Spleen (tissue), 11 donors: ENCODE data around the gene CD164L2. TPM values are rescaled to one million over a fixed set of nuclear protein-coding genes. Genes with fewer than 3 reads are reported as not detected.
A peak's percentile ranks its signal among the peaks of the same experiment; 100 is the strongest.

Experiments used
- DNase-seq: peaks from one replicate; pipeline ENCODE4 v3.0.0-alpha.2; 2020
- H3K27ac ChIP-seq, 8 donors: fragments of 200-600 bp; sonication (generic) in 7 of 8; 1 replicate in 4 of 8; 2 replicates in 4 of 8; pipeline versions ENCODE4 v1.5.0 to v1.8.0; 2016 to 2021; ENCODE audit warnings: inconsistent platforms in 4 of 8, mild to moderate bottlenecking in 4 of 8, moderate library complexity in 1 of 8
- H3K27me3 ChIP-seq, 7 donors: fragments of 200-600 bp; sonication (generic) in 6 of 7; replicated peaks in 1 of 7; 1 replicate in 4 of 7; 2 replicates in 3 of 7; pipeline versions ENCODE4 v1.5.0 to v1.8.0; 2016 to 2021; ENCODE audit warnings: inconsistent platforms in 3 of 7, mild to moderate bottlenecking in 1 of 7
- H3K36me3 ChIP-seq, 6 donors: fragments of 200-600 bp; sonication (generic) in 5 of 6; 1 replicate in 4 of 6; 2 replicates in 2 of 6; pipeline versions ENCODE4 v1.5.0 to v1.8.0; 2016 to 2021; ENCODE audit warnings: inconsistent platforms in 2 of 6
- H3K4me1 ChIP-seq, 6 donors: fragments of 200-600 bp; sonication (generic) in 5 of 6; 1 replicate in 3 of 6; 2 replicates in 3 of 6; pipeline versions ENCODE4 v1.5.0 to v1.8.0; 2016 to 2021; ENCODE audit warnings: inconsistent platforms in 3 of 6
- H3K4me3 ChIP-seq, 8 donors: fragments of 200-600 bp; sonication (generic) in 7 of 8; 1 replicate in 4 of 8; 2 replicates in 4 of 8; pipeline versions ENCODE4 v1.5.0 to v1.8.0; 2016 to 2021; ENCODE audit warnings: inconsistent platforms in 4 of 8, mild to moderate bottlenecking in 4 of 8, moderate library complexity in 2 of 8
- H3K9me3 ChIP-seq, 8 donors: fragments of 200-600 bp; sonication (generic) in 7 of 8; 1 replicate in 4 of 8; 2 replicates in 4 of 8; pipeline versions ENCODE4 v1.5.0 to v1.8.0; 2016 to 2021; ENCODE audit warnings: inconsistent platforms in 4 of 8
- CTCF ChIP-seq, 11 experiments: fragments of 200-600 bp in 7 of 11; fragments of 450-650 bp in 4 of 11; sonication (generic) in 4 of 11; IDR thresholded peaks in 8 of 11; conservative IDR thresholded peaks in 3 of 11; 1 replicate in 7 of 11; 2 replicates in 4 of 11; pipeline versions ENCODE4 v1.4.0 to v1.8.0; 2016 to 2021; ENCODE audit warnings: antibody characterized with exemption in 11 of 11, inconsistent platforms in 4 of 11, mild to moderate bottlenecking in 1 of 11
- POLR2A ChIP-seq, 3 donors: fragments of 450-650 bp; IDR thresholded peaks; one replicate each; pipeline ENCODE4 v1.5.1; 2017; ENCODE audit warnings: antibody characterized with exemption in 3 of 3, mild to moderate bottlenecking in 1 of 3
- POLR2AphosphoS5 ChIP-seq, 3 donors: sonication (generic); formaldehyde crosslinking; IDR thresholded peaks; one replicate each; pipeline ENCODE4 v1.5.1; 2017; ENCODE audit warnings: antibody characterized with exemption in 3 of 3
- WGBS, 5 donors: extraction: QIAGEN DNeasy Blood & Tissue Kit in 3 of 5; methylation state at CpG; one replicate each; pipeline versions ENCODE4 v1.1.5 to v1.1.7; 2013 to 2018; 5-methylcytosine and 5-hydroxymethylcytosine counted together
- intact Hi-C: fragments of 100-400 bp; cut with DNase I; formaldehyde crosslinking; loops from one replicate; pipeline ENCODE4 v1.15.0; 2023; ENCODE audit warnings: low total_unique reads
- polyA plus RNA-seq, 3 donors: library from polyadenylated mRNA; stranded (reverse); fragments of 200-250 nt; gene quantifications; one replicate each; pipeline ENCODE4 v1.2.1, GENCODE V29; 2013
- total RNA-seq, 7 donors: library from RNA; depleted of rRNA in 3 of 7; stranded (reverse); fragments of >200 nt in 3 of 7; fragmentation: NEBNext Ultra II Directional in 4 of 7; extraction: Animal tissue kit (Norgen Biotek cat#: 25700) in 4 of 7; gene quantifications; one replicate each; pipeline versions ENCODE4 v1.1.0 to v1.2.1, GENCODE V29; 2016 to 2021
- donor health status: healthy with polysubstance abuse.
- donor health status: DM: no; HTN: no; CAD: no; lungs with moderate emphysema.
- donor health status: DM: no; HTN: no; CAD: no.
- donor health status: Bipolar disorder and iron deficiency.
- donor health status: healthy.
- donor health status: DM: no; HTN: no; CAD: no.
- donor health status: DM: yes; HTN: yes; CAD: no.

The CD164L2 gene
- total and polyA plus RNA-seq, 10 donors: 0.06 TPM; not detected in 9

DNA sequence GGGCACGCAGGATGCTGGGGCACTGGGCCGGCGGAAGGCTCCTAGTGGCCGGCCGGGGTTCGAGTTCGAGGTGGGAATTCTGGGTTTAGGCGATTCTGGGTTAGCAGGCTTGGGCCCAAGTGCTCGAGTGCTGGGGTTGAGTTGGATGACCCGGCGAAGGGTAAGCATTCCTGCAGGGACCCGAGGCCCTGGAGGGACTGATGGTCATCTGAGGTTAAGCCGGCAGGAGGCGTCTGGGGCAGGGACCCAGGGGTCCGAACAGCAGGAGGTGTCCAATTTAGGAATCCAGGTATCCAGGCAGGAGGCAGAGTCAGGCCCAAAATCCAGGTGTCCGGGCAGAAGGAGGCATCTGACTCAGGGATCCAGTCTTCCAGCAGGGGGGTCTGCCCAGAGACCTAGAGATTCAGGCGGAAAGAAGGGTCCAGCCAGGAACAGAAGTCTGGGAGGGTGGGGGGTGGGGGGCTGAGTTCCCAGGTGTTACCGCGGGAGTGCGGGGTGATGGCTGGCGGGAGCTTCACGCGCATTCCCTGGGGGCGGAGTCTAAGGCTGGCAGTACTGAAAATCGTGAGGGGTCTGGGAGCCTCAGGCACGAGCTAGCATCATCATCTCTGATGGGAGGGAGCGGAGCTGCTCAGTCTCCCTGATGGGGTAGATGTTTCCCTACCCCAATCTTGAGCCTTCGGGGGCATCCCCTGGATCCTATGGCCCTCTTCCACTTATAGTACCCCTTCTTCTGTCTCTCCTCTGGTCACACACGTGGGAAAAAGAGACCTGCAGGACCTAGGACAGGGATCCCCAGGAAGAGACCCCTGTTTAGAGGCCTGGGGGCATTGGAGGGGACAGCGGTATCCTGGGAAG lies 9.9 kb upstream of the CD164L2 start:
- Histone ChIP-seq H3K27ac (peak overlapping the region in 2 of 8 donors; percentile 41 to 50), H3K36me3 (no peaks in the 10 kb centered on the region), H3K4me3 (peak overlapping the region; percentile 28 to 73 (median 48)), H3K9me3 (no peaks in the 10 kb centered on the region), H3K27me3 (peaks cover 0 to 13% (median 0%) of the 10 kb centered on the region in 7 donors), H3K4me1 (peaks cover 21 to 71% (median 42%) of the 10 kb centered on the region in 6 donors)
- peak; percentile 66 for DNase-seq
- intact Hi-C loops: loop anchor here (2.0 to 5.0 kb wide), 2 partner anchors 36 to 92 kb away; no protein-coding TSS in a partner anchor
- TF ChIP-seq POLR2AphosphoS5 (IDR thresholded peaks at IDR 0.05) (no peak), POLR2A (IDR thresholded peaks at IDR 0.05) (no peak), CTCF (IDR thresholded peaks at IDR 0.05 in 8 of 11, conservative IDR thresholded peaks at IDR 0.05 in 3 of 11) (no peak)
- WGBS, 5 donors: 41 to 46% (median 44%) methylated on average over 25 to 30 of the region's 30 CpGs

DNA sequence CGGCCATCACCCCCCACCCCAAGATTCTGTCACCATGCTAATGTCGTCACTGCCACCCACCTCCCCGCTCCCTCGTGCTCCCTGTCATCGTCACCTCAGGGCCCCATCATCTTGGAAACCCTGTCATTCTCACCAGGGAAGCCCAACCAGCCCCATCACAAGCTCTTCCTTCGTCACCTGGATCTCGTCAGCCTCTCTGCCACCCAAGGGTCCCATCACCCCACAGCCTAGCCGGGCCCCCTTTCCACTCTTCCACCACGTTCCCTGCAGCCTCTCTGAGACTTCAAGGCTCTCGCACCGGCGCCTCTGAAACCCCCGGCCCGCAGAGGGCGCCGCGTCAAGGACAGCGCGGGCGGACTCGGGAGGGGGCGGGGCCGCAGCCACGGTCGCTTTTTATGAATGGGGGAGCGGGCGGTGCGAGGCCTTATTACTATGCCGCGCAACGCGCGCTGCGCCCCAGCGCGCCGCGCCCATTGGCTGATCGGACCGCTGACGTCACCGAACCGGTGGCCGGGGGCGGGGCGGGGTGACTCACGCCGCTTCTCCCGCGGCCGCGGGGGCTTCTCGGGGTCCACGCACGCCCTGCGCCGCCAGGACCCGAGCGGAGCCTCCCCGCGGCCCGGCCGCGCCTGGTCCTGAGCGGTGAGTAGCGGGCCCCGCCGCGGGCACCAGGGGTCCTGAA lies 9.1 kb upstream of the CD164L2 start, which contains the start of gene GPR3:
GPR3 (plus strand) TSS at position 527 of the 682 bp plus-strand sequence. CDS start 1,177 bp downstream, outside the sequence.
- Histone ChIP-seq H3K9me3 (no peaks in the 10 kb centered on the region), H3K27me3 (peaks cover 0 to 13% (median 0%) of the 10 kb centered on the region in 7 donors), H3K36me3 (no peaks in the 10 kb centered on the region), H3K4me1 (peaks cover 21 to 64% (median 42%) of the 10 kb centered on the region in 6 donors), H3K4me3 (peak within 1 kb of the TSS; percentile 28 to 73 (median 48)), H3K27ac (peak within 1 kb of the TSS in 2 of 8 donors; percentile 41 to 50)
- peak; percentile 94 for DNase-seq
- intact Hi-C loops: loop anchor here (2.0 to 5.0 kb wide), 2 partner anchors 35 to 91 kb away; no protein-coding TSS in a partner anchor
- 2 to 6% (median 2%) methylated on average over 26 to 69 of the region's 69 CpGs for WGBS, 5 donors
- TF ChIP-seq CTCF (IDR thresholded peaks at IDR 0.05 in 8 of 11, conservative IDR thresholded peaks at IDR 0.05 in 3 of 11) (peak; percentile 19 to 68 (median 54)), POLR2AphosphoS5 (IDR thresholded peaks at IDR 0.05) (peak; percentile 45 to 82 (median 72)), POLR2A (IDR thresholded peaks at IDR 0.05) (no peak)

DNA sequence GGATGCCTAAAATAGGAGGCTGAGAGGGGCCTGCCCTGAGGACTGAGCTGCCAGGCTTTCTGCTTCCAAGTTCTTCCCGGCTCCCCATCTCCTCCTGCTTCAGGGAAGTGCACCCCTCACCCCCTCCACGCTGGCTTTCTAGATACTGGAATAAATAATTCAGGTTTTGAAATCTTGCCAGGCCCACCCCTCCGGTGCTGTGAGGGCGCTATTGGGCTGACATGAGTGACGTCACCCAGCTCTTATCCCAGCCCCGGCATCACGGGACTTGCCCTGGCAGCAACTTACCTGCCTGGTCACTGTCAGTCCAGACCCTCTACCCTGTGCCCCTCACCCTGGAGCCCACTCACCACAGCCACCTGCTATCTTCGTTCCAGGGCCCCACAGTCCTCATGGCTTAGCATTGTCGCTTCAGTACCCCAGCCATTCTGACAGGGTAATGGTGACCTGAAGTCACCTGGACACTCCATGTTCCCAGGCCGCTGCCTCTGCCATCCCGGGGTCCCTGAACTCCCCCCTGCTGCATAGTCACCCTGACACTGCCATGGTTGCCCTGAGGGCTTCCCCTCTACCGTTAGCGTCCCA lies 8.5 kb upstream of the CD164L2 start:
- no peaks in the 10 kb centered on the region for H3K9me3 ChIP-seq
- H3K4me1 ChIP-seq: peaks cover 21 to 59% (median 42%) of the 10 kb centered on the region in 6 donors
- peaks cover 0 to 13% (median 0%) of the 10 kb centered on the region in 7 donors for H3K27me3 ChIP-seq
- no peak for TF ChIP-seq CTCF (IDR thresholded peaks at IDR 0.05 in 8 of 11, conservative IDR thresholded peaks at IDR 0.05 in 3 of 11)
- no peak for TF ChIP-seq POLR2A (IDR thresholded peaks at IDR 0.05)
- intact Hi-C loops: loop anchor here (2.0 to 5.0 kb wide), 2 partner anchors 34 to 91 kb away; no protein-coding TSS in a partner anchor
- H3K27ac ChIP-seq: peak overlapping the region in 1 of 8 donors; percentile 41
- no peaks in the 10 kb centered on the region for H3K36me3 ChIP-seq
- WGBS, 5 donors: 12 to 25% (median 15%) methylated on average over 13 of the region's 13 CpGs
- peak overlapping the region in 4 of 8 donors; percentile 42 to 73 (median 50) for H3K4me3 ChIP-seq
- DNase-seq: peak; percentile 75
